Hematopoietic multipotent progenitor cell treated with erythropoietin and hydrocortisone succinate and interleukin-3 and kit ligand, for 17 days (in vitro differentiated cells): ENCODE results near the gene ACTR8.

Experiments used
- DNase-seq: peaks from one replicate; pipeline ENCODE4 v3.0.0-alpha.2; 2015; ENCODE audit warnings: low spot score

Gene ACTR8

GRCh38 chr3:53863145-53863544 is 18.8 kb downstream of the ACTR8 start:
- DNase-seq, result no peak

- DNase-seq, result no peak
Measured at GRCh38 chr3:53862241-53862640, 19.7 kb downstream of the ACTR8 start.

GRCh38 chr3:53860196-53860595 is 21.8 kb downstream of the ACTR8 start:
- DNase-seq, result no peak

- no peak for DNase-seq
Measured at GRCh38 chr3:53859178-53859577, 22.8 kb downstream of the ACTR8 start.

GRCh38 chr3:53858096-53858741 is 23.7 kb downstream of the ACTR8 start:
- DNase-seq, result no peak

- no peak for DNase-seq
Measured at GRCh38 chr3:53856964-53857363, 25.0 kb downstream of the ACTR8 start.

- DNase-seq, result no peak
Measured at GRCh38 chr3:53850895-53851294, 31.1 kb downstream of the ACTR8 start.

GRCh38 chr3:53849916-53850315 is 32.0 kb downstream of the ACTR8 start:
- DNase-seq, result no peak

GRCh38 chr3:53846851-53847155 is 35.1 kb downstream of the ACTR8 start:
- DNase-seq, result no peak

- DNase-seq, result no peak
Measured at GRCh38 chr3:53846134-53846850, 35.7 kb downstream of the ACTR8 start, which contains the start of the genes CHDH and IL17RB. Gene CHDH, minus strand, starts transcription at chr3:53846419. Its CDS starts 22,411 bp downstream, at chr3:53824008. Gene IL17RB, plus strand, starts transcription at chr3:53846568. Its CDS starts 21 bp downstream, at chr3:53846589.

- DNase-seq, result no peak
Measured at GRCh38 chr3:53845881-53846133, 36.1 kb downstream of the ACTR8 start.

GRCh38 chr3:53845103-53845880 is 36.7 kb downstream of the ACTR8 start:
- no peak for DNase-seq

GRCh38 chr3:53844262-53845102 is 37.5 kb downstream of the ACTR8 start:
- DNase-seq, result no peak

- DNase-seq, result no peak
Measured at GRCh38 chr3:53843195-53844177, 38.5 kb downstream of the ACTR8 start.

- no peak for DNase-seq
Measured at GRCh38 chr3:53842436-53843194, 39.3 kb downstream of the ACTR8 start.

- no peak for DNase-seq
Measured at GRCh38 chr3:53841296-53841695, 40.7 kb downstream of the ACTR8 start.

GRCh38 chr3:53837331-53837730 is 44.6 kb downstream of the ACTR8 start:
- no peak for DNase-seq

- DNase-seq, result no peak
Measured at GRCh38 chr3:53836084-53836872, 45.7 kb downstream of the ACTR8 start.

- DNase-seq, result no peak
Measured at GRCh38 chr3:53835257-53835656, 46.7 kb downstream of the ACTR8 start.
